Measurements from ENCODE around the gene WFDC12.

Gene WFDC12

GRCh38 chr20:45138561-45139300, 14.5 kb upstream of the WFDC12 start:
- Mint-ChIP-seq H3K36me3 (ENCODE audit: low read depth) (no peaks in the 10 kb centered on the region), H3K4me3 (no peak overlapping the region), H3K27ac (no peak overlapping the region), H3K4me1 (ENCODE audit: low read depth) (no peaks in the 10 kb centered on the region), H3K9me3 (no peaks in the 10 kb centered on the region), H3K27me3 (ENCODE audit: low read depth) (peaks cover 14% of the 10 kb centered on the region)
- DNase-seq (ENCODE audit: low spot score): peak; percentile 52

GRCh38 chr20:45136911-45137310, 12.6 kb upstream of the WFDC12 start:
- Mint-ChIP-seq H3K36me3 (ENCODE audit: low read depth) (no peaks in the 10 kb centered on the region), H3K4me3 (no peak overlapping the region), H3K27me3 (ENCODE audit: low read depth) (peaks cover 26% of the 10 kb centered on the region), H3K27ac (no peak overlapping the region), H3K4me1 (ENCODE audit: low read depth) (no peaks in the 10 kb centered on the region), H3K9me3 (no peaks in the 10 kb centered on the region)
- no peak for DNase-seq (ENCODE audit: low spot score)

GRCh38 chr20:45128099-45128498, 3.8 kb upstream of the WFDC12 start:
- Mint-ChIP-seq H3K27ac (no peak overlapping the region), H3K9me3 (no peaks in the 10 kb centered on the region), H3K27me3 (ENCODE audit: low read depth) (peaks cover 46% of the 10 kb centered on the region), H3K36me3 (ENCODE audit: low read depth) (no peaks in the 10 kb centered on the region), H3K4me1 (ENCODE audit: low read depth) (no peaks in the 10 kb centered on the region), H3K4me3 (no peak overlapping the region)
- no peak for DNase-seq (ENCODE audit: low spot score)

GRCh38 chr20:45121388-45121787, 2.9 kb downstream of the WFDC12 start:
- H3K4me1 Mint-ChIP-seq (ENCODE audit: low read depth): no peaks in the 10 kb centered on the region
- no peak for DNase-seq (ENCODE audit: low spot score)
- H3K27ac Mint-ChIP-seq: no peak overlapping the region
- no peak overlapping the region for H3K4me3 Mint-ChIP-seq
- peaks cover 24% of the 10 kb centered on the region for H3K27me3 Mint-ChIP-seq (ENCODE audit: low read depth)
- H3K9me3 Mint-ChIP-seq: no peaks in the 10 kb centered on the region
- H3K36me3 Mint-ChIP-seq (ENCODE audit: low read depth): no peaks in the 10 kb centered on the region

DNA sequence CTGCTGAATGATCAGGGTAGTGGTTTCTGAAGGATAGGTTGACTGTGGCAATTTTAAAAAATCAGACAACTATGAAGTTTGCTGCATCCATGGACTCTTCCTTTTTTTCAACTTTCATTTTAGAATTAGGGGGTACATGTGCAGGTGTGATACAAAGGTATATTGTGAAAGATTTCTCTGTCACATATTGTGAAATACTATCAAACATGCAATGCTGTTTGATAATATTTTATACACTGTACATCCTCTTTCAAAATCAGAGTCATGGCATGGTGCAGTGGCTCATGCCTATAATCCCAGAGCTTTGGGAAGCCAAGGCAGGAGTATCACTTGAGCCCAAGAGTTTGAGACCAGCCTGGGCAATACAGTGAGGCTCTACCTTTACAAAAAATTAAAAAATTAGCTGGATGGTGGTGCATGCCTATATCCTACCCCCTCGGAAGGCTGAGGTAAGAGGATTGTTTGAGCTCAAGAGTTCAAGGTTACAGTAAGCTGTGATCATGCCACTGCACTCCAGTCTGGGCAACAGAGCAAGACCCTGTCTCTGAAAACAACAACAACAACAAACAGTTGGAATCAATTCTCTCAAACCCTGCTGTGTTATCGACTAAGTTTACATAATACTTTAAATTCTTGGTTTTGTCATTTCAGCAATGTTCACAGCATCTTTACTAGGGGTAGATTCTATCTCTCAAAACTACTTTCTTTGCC, 4.6 kb downstream of the WFDC12 start:
- Mint-ChIP-seq H3K4me3 (no peak overlapping the region), H3K27me3 (ENCODE audit: low read depth) (peaks cover 22% of the 10 kb centered on the region)

GRCh38 chr20:45118028-45118427, 6.2 kb downstream of the WFDC12 start:
- Mint-ChIP-seq H3K9me3 (no peaks in the 10 kb centered on the region), H3K36me3 (ENCODE audit: low read depth) (no peaks in the 10 kb centered on the region), H3K27ac (no peak overlapping the region), H3K4me3 (no peak overlapping the region), H3K27me3 (ENCODE audit: low read depth) (peaks cover 18% of the 10 kb centered on the region), H3K4me1 (ENCODE audit: low read depth) (no peaks in the 10 kb centered on the region)
- no peak for DNase-seq (ENCODE audit: low spot score)

More for the DNA sequence above, 4.6 kb downstream of the WFDC12 start:
- no peaks in the 10 kb centered on the region for H3K4me1 Mint-ChIP-seq (ENCODE audit: low read depth)
- no peak for DNase-seq (ENCODE audit: low spot score)
- H3K36me3 Mint-ChIP-seq (ENCODE audit: low read depth): no peaks in the 10 kb centered on the region
- no peak overlapping the region for H3K27ac Mint-ChIP-seq
- H3K9me3 Mint-ChIP-seq: no peaks in the 10 kb centered on the region

DNA sequence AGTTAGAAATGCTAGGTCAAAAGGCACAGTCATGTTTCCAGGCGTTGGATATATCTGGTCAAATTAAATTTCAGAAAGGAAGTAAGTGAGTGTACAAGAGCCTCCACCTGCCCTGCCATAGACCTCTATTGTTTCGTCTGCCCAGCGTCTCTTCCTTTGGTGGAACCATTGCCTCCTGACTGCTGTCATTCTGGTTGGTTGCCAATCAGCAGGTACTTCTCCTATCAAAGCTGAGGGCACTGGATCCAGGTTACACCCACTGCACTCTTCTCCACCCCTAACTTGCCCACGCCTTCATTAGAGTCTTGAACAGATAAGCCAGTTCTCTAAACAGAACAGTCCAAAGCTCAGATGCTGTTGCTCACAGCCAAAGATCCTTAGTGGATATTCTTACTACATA, 6.7 kb downstream of the WFDC12 start:
- Mint-ChIP-seq H3K36me3 (ENCODE audit: low read depth) (no peaks in the 10 kb centered on the region), H3K27ac (no peak overlapping the region), H3K4me1 (ENCODE audit: low read depth) (no peaks in the 10 kb centered on the region)

DNA sequence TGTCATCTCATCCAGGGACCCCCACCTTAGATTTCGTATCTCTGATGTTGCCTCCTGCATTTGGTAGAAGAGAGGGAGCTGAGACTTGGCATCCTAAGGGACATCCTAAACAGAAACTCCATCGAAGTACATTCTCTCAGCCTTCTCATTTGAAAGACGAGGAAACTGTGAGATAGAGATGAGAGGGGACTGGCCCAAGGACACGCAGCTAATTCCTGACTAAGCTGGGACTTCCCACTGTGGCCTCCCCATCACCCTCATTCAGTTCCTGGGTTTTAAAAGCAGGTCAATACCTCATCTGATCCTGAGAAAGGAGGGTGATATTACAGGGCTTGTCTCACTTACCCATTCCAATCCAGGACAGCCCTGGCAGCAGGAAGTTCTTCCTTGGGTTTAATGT, 8.4 kb downstream of the WFDC12 start:
- no peak for DNase-seq (ENCODE audit: low spot score)
- Mint-ChIP-seq H3K4me3 (no peak overlapping the region), H3K9me3 (no peaks in the 10 kb centered on the region), H3K36me3 (ENCODE audit: low read depth) (no peaks in the 10 kb centered on the region), H3K27me3 (ENCODE audit: low read depth) (peaks cover 14% of the 10 kb centered on the region), H3K4me1 (ENCODE audit: low read depth) (no peaks in the 10 kb centered on the region), H3K27ac (no peak overlapping the region)

More for the DNA sequence above, 6.7 kb downstream of the WFDC12 start:
- Mint-ChIP-seq H3K27me3 (ENCODE audit: low read depth) (peaks cover 17% of the 10 kb centered on the region), H3K9me3 (no peaks in the 10 kb centered on the region), H3K4me3 (no peak overlapping the region)
- DNase-seq (ENCODE audit: low spot score): no peak

DNA sequence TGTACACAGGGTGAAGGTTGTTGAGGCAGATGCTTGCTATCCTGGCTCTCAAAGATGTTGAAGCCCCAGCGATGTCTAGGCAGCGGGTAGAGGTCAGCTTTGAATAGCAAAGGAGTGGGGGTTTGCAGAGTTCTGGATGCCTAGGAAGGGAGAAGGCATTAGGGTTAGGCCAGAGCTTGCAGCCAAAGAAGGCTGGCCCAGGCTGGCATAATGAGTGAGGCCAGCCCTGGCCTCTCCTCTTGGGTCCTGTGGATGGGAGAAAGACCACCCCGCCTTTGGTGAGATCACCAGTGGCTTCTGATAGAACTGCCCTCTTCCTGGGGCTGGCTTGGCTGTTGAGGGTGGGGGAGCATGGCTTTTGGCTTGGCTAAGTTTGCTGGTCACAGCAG, 8.9 kb downstream of the WFDC12 start:
- Mint-ChIP-seq H3K4me1 (ENCODE audit: low read depth) (no peaks in the 10 kb centered on the region), H3K4me3 (no peak overlapping the region), H3K27me3 (ENCODE audit: low read depth) (peaks cover 13% of the 10 kb centered on the region), H3K9me3 (no peaks in the 10 kb centered on the region), H3K27ac (no peak overlapping the region), H3K36me3 (ENCODE audit: low read depth) (no peaks in the 10 kb centered on the region)
- no peak for DNase-seq (ENCODE audit: low spot score)

GRCh38 chr20:45114465-45115385, 9.5 kb downstream of the WFDC12 start, which contains the start of gene WFDC5:
WFDC5 (minus strand) TSS chr20:45115174; CDS start chr20:45115083, 91 bp downstream.
- Mint-ChIP-seq H3K27me3 (ENCODE audit: low read depth) (peaks cover 9% of the 10 kb centered on the region), H3K36me3 (ENCODE audit: low read depth) (no peaks in the 10 kb centered on the region), H3K4me3 (no peak within 1 kb of the TSS), H3K4me1 (ENCODE audit: low read depth) (no peaks in the 10 kb centered on the region), H3K27ac (no peak within 1 kb of the TSS), H3K9me3 (no peaks in the 10 kb centered on the region)
- DNase-seq (ENCODE audit: low spot score): no peak

DNA sequence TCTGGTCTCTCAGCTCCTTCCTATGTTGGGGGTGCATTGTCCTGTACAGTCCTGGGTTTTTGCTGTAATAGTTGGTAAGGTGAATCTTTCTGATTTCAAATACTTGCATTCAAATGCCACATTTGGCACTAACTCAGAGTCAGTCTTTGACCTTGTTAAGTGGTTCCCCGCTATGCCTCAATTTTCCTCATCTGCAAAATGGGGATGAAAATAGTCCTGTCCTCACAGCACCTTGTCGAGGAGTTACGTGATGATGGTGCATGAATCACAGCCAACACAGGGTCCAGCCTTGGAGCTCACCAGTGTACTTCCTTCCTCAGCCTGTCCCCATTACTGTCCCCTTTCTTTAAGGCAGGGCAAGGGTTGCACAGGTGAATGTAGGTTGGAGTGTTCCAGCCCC, 10.4 kb downstream of the WFDC12 start:
- Mint-ChIP-seq H3K27ac (no peak overlapping the region), H3K27me3 (ENCODE audit: low read depth) (peaks cover 7% of the 10 kb centered on the region), H3K4me1 (ENCODE audit: low read depth) (no peaks in the 10 kb centered on the region), H3K36me3 (ENCODE audit: low read depth) (no peaks in the 10 kb centered on the region), H3K9me3 (no peaks in the 10 kb centered on the region), H3K4me3 (no peak overlapping the region)
- DNase-seq (ENCODE audit: low spot score): no peak

DNA sequence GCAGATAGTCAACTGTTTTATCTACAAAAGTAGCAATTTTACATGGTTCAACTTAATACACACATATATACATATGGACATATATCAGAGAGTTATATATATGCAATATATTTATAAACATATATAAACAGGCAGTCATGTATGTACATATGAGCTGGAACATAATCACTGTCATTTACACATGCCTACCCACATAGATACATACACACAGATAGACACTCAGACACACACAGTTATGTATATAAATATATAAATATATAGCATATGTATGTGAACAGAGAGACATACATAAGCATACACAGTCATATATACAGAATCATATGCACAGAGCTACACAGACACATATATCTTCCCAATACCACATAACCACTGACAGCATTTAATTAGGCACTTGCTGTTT, 11.5 kb downstream of the WFDC12 start:
- H3K36me3 Mint-ChIP-seq (ENCODE audit: low read depth): no peaks in the 10 kb centered on the region
- DNase-seq (ENCODE audit: low spot score): no peak
- H3K4me3 Mint-ChIP-seq: no peak overlapping the region
- H3K4me1 Mint-ChIP-seq (ENCODE audit: low read depth): no peaks in the 10 kb centered on the region
- no peak overlapping the region for H3K27ac Mint-ChIP-seq
- no peaks in the 10 kb centered on the region for H3K9me3 Mint-ChIP-seq
- peaks cover 6% of the 10 kb centered on the region for H3K27me3 Mint-ChIP-seq (ENCODE audit: low read depth)

- no peak for DNase-seq (ENCODE audit: low spot score)
- no peaks in the 10 kb centered on the region for H3K36me3 Mint-ChIP-seq (ENCODE audit: low read depth)
- no peaks in the 10 kb centered on the region for H3K4me1 Mint-ChIP-seq (ENCODE audit: low read depth)
- H3K27me3 Mint-ChIP-seq (ENCODE audit: low read depth): peaks cover 4% of the 10 kb centered on the region
- no peak overlapping the region for H3K4me3 Mint-ChIP-seq
- H3K27ac Mint-ChIP-seq: no peak overlapping the region
- no peaks in the 10 kb centered on the region for H3K9me3 Mint-ChIP-seq
Observed at GRCh38 chr20:45111799-45112471, 12.3 kb downstream of the WFDC12 start.

All from T-helper 2 cell treated with Interferon-gamma antibody and Interleukin-4, amounts not matched to agents 5 μg/mL and 100 μg/mL, for 36 hours (primary cell).